Left lung (tissue), 10 donors: ENCODE measurements around the gene MED27. TPM values are rescaled to one million over a fixed set of nuclear protein-coding genes. Genes with fewer than 3 reads are reported as not detected.

Experiments used
- ATAC-seq: fragments of 200-7000 bp; cut with Tn5 transposase; one replicate; pipeline ENCODE4 v1.9.1; 2020; ENCODE audit warnings: moderate library complexity
- DNase-seq, 4 donors: peaks; one replicate each; pipeline ENCODE4 v3.0.0-alpha.2; 2013 to 2020
- H3K27ac ChIP-seq, 2 donors: fragments of 200-600 bp; sonication (generic) in 1 of 2; one replicate each; pipeline versions ENCODE4 v1.5.0 to v1.8.0; 2020 to 2021
- H3K27me3 ChIP-seq, 2 donors: fragments of 200-600 bp; sonication (generic) in 1 of 2; one replicate each; pipeline versions ENCODE4 v1.5.0 to v1.8.0; 2020 to 2021
- H3K36me3 ChIP-seq, 2 donors: fragments of 200-600 bp; sonication (generic) in 1 of 2; one replicate each; pipeline versions ENCODE4 v1.5.0 to v1.8.0; 2020 to 2021
- H3K4me1 ChIP-seq, 2 donors: fragments of 200-600 bp; one replicate each; pipeline ENCODE4 v1.8.0; 2021
- H3K4me3 ChIP-seq, 2 donors: fragments of 200-600 bp; sonication (generic) in 1 of 2; one replicate each; pipeline versions ENCODE4 v1.5.0 to v1.8.0; 2020 to 2021; ENCODE audit warnings: mild to moderate bottlenecking in 1 of 2
- H3K9me3 ChIP-seq, 2 donors: fragments of 200-600 bp; sonication (generic) in 1 of 2; one replicate each; pipeline versions ENCODE4 v1.5.0 to v1.8.0; 2020 to 2021
- intact Hi-C, 2 donors: fragments of 100-400 bp; cut with DNase I; formaldehyde crosslinking; loops; one replicate each; pipeline versions ENCODE4 v1.11.2 to v1.14.2; 2022
- polyA plus RNA-seq, 6 donors: library from polyadenylated mRNA; unstranded; fragments of 120-200 nt; gene quantifications; one replicate each; pipeline ENCODE4 v1.2.1, GENCODE V29; 2013; ENCODE audit not compliant: insufficient read length in 6 of 6
- total RNA-seq, 2 donors: library from RNA; stranded (reverse); fragmentation: NEBNext Ultra II Directional; extraction: Animal tissue kit (Norgen Biotek cat#: 25700); gene quantifications; one replicate each; pipeline ENCODE4 v1.2.1, GENCODE V29; 2021
- TF ChIP-seq, protein P1 (sequence below), 2 donors: fragments of 200-600 bp; sonication (generic) in 1 of 2; IDR thresholded peaks; one replicate each; pipeline versions ENCODE4 v1.5.0 to v1.8.0; 2021; ENCODE audit warnings: antibody characterized with exemption in 2 of 2
- donor health status: DM: no; HTN: yes; CAD: no.
- donor health status: DM: no; HTN: no; CAD: no.

MED27 gene
- total and polyA plus RNA-seq, 8 donors: 12.5 to 18.6 (median 16.7) TPM

DNA sequence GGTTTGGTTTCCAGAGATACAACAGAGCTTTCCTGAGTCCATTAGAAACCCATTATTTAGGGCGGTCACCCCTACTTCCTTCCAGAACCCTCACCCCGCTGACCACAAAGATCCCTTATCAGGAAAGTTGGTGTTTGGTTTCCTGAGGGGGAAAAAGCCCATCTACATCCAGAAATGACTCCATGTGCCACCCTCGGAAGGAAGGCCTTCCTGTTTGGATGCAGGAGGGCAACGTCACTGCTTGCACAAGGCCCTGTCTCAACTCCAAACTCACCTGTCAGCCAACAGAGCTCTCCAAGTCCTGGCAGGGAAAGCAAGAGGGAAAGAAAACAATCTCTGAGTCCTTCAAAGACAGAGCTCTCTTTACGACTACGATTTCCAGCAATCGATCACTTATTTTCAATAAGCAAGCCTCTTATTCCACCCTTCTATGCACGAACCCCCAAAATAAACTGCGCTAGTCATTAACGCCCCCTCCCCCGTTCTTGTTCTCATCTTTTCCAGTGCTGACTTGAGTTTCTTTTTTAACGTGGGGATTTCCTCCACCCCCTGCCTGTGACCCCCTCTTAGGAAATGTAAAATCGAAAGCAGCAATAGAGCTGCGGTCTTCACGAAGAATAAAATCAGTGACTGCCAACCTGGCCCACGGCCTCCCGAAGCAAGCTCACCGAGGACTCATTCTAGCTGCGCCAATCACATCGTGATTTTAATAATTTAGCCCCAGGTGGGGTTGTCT is 46.4 kb upstream of the MED27 start:
- H3K4me1 ChIP-seq: no peaks in the 10 kb centered on the region
- H3K9me3 ChIP-seq: no peaks in the 10 kb centered on the region
- no peak for DNase-seq
- intact Hi-C loops: no loop called here
- peaks cover 10 to 69% of the 10 kb centered on the region in 2 donors for H3K27me3 ChIP-seq
- H3K27ac ChIP-seq: no peak overlapping the region
- no peak for ATAC-seq
- TF ChIP-seq, protein P1, sequence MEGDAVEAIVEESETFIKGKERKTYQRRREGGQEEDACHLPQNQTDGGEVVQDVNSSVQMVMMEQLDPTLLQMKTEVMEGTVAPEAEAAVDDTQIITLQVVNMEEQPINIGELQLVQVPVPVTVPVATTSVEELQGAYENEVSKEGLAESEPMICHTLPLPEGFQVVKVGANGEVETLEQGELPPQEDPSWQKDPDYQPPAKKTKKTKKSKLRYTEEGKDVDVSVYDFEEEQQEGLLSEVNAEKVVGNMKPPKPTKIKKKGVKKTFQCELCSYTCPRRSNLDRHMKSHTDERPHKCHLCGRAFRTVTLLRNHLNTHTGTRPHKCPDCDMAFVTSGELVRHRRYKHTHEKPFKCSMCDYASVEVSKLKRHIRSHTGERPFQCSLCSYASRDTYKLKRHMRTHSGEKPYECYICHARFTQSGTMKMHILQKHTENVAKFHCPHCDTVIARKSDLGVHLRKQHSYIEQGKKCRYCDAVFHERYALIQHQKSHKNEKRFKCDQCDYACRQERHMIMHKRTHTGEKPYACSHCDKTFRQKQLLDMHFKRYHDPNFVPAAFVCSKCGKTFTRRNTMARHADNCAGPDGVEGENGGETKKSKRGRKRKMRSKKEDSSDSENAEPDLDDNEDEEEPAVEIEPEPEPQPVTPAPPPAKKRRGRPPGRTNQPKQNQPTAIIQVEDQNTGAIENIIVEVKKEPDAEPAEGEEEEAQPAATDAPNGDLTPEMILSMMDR (IDR thresholded peaks at IDR 0.05): no peak
- no peak overlapping the region for H3K4me3 ChIP-seq
- H3K36me3 ChIP-seq: no peaks in the 10 kb centered on the region

DNA sequence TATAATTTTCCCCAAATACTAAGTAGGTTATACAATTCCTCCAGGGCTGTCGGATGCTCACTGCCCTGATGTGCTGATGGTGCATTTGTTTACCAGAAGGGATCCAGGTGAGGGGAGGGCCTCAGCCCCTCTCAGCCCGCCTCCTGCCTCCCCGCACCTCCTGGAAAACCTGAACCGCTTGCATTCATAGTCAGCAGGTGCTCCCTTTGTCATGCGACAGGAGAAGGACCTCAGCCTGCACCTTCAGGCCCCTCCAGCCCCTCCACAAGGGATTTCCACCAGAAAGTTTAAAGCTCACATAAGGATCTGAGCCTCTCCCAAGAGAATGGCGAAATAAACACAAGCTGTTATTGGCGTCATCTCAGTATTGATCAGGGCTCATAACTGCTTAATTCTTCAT is 45.7 kb upstream of the MED27 start:
- H3K4me3 ChIP-seq: no peak overlapping the region
- DNase-seq: no peak
- H3K36me3 ChIP-seq: no peaks in the 10 kb centered on the region
- H3K27ac ChIP-seq: no peak overlapping the region
- TF ChIP-seq, protein P1 (IDR thresholded peaks at IDR 0.05): no peak
- H3K4me1 ChIP-seq: no peaks in the 10 kb centered on the region
- H3K27me3 ChIP-seq: peaks cover 13 to 68% of the 10 kb centered on the region in 2 donors
- intact Hi-C loops: no loop called here
- ATAC-seq: no peak
- H3K9me3 ChIP-seq: no peaks in the 10 kb centered on the region

DNA sequence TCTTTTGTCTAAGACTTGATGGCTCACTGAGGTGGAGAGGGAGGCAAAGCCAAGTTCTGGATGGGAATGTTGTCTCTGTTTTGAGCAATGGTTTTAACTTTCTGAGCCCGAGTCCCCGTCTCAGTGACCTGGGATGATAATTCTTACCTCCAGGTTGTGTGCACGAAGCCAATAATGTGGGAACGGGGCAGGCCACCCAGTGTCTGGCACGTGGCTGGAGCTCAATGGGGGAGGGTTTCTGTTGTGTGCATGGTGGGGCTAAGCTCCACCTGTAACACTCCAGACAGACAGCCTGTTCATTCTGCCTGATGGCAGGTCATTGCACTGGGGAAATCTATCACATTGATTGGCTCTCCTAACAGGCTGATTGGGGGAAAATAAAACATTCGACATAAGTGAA is 45.1 kb upstream of the MED27 start:
- Histone ChIP-seq H3K27me3 (peaks cover 14 to 69% of the 10 kb centered on the region in 2 donors), H3K27ac (no peak overlapping the region), H3K4me3 (no peak overlapping the region), H3K36me3 (no peaks in the 10 kb centered on the region), H3K4me1 (no peaks in the 10 kb centered on the region), H3K9me3 (no peaks in the 10 kb centered on the region)
- TF ChIP-seq, protein P1 (IDR thresholded peaks at IDR 0.05): no peak
- ATAC-seq: no peak
- DNase-seq: no peak
- intact Hi-C loops: no loop called here

DNA sequence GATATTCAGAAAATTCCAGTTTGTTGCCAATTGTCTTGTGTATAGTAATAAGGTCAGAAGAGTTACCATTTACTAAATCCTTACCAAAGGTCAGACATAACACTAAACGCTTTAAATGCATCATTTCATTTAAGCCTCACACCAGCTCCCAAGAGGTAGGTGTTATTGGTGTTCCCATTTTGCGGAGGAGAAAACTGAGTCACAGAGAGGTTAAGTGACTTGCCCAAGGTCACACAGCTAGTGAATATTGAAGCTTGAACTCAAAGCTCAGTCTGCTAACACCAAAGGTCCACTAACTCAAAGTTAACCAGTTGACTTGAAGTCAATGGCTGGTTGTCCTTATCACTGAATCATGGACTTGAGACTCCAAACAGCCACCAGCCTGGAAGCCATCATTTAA is 41.4 kb upstream of the MED27 start:
- Histone ChIP-seq H3K4me1 (no peaks in the 10 kb centered on the region), H3K27ac (no peak overlapping the region), H3K36me3 (no peaks in the 10 kb centered on the region), H3K4me3 (no peak overlapping the region), H3K27me3 (peaks cover 7 to 62% of the 10 kb centered on the region in 2 donors), H3K9me3 (no peaks in the 10 kb centered on the region)
- TF ChIP-seq, protein P1 (IDR thresholded peaks at IDR 0.05): no peak
- DNase-seq (no peak), ATAC-seq (no peak)
- intact Hi-C loops: no loop called here

DNA sequence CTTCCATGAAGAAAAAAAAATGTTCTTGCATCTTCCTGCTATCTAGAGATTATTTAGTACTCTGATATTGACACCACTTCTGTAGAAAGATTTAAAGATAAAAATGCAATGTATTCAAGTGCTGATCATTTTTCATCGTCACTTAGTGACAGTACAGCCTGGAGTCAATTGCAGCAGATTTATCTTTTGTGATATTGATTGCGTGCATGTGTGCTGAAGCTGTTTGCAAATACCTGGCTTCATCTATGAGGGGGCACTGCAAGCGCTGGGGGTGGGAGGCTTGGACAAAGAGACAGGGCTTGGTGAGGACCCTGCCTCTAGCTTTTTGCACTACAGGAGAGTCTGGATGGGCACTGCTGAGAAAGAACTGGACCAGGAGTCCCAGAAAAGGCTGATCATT is 38.0 kb upstream of the MED27 start:
- Histone ChIP-seq H3K4me3 (no peak overlapping the region), H3K4me1 (no peaks in the 10 kb centered on the region), H3K27ac (no peak overlapping the region), H3K27me3 (peaks cover 4 to 65% of the 10 kb centered on the region in 2 donors), H3K9me3 (no peaks in the 10 kb centered on the region), H3K36me3 (no peaks in the 10 kb centered on the region)
- intact Hi-C loops: no loop called here
- ATAC-seq (no peak), DNase-seq (no peak)
- TF ChIP-seq, protein P1 (IDR thresholded peaks at IDR 0.05): no peak
